GM18507 (cell line): ENCODE data around the gene ZNF862.

ENCODE experiments used
- DNase-seq: peaks from one replicate; pipeline ENCODE4 v3.0.0; 2011; ENCODE audit warnings: low read depth; ENCODE audit not compliant: insufficient read length; ENCODE audit errors: extremely low spot score
- FAIRE-seq: peaks from 2 replicates; lab custom pipeline; 2011; peaks lifted over from hg19 to GRCh38; lab: Jason Lieb, UNC

Gene ZNF862

GRCh38 chr7:149837564-149838223 is 481 bp upstream of the ZNF862 start:
- DNase-seq (no peak), FAIRE-seq (no peak)

- no peak for DNase-seq
These were observed 825 bp downstream of the ZNF862 start for GRCh38 chr7:149838992-149839408.

GRCh38 chr7:149839933-149840332 is 1.8 kb downstream of the ZNF862 start:
- DNase-seq: no peak
- no peak for FAIRE-seq

More at GRCh38 chr7:149838992-149839408, 825 bp downstream of the ZNF862 start:
- FAIRE-seq: no peak

DNA sequence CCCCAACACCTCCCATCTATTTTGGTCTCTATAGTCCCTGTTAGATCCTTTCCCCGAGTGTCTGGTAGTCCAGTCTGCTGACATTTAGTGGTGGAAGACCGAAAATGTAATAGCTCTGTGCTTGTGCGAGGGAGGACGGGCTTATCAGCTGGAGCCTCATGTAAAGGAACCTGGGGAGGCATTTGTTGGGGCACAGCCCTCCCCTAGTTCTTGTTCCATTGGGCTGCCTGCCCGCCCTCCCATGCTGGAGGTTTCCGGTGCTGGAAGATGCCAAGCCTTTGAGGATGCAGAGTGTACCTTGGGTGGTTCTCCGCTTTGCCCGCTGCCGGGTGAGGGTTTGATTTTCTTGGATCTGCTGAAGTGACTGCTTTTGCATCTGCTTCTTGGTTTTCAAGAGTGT is 5.4 kb downstream of the ZNF862 start:
- DNase-seq: no peak
- FAIRE-seq: no peak

DNA sequence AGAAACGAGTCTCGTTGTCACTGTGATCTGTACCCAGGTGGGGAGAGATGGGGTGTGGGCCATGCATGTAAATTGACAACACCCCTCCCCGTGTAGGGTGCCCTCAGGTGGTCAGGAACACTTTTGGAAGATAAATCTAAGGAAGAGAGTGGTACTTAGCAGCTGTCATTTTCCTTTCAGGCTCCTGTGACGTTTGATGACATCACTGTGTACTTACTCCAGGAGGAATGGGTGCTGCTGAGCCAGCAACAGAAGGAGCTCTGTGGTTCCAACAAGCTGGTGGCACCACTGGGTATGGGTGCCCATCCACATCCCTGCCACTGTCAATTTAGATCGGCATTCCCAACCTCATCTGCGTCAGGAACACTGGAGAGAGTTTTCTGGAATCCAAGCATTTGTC is 6.3 kb downstream of the ZNF862 start:
- no peak for FAIRE-seq
- DNase-seq: no peak

- FAIRE-seq: no peak
- no peak for DNase-seq
These were observed 7.2 kb downstream of the ZNF862 start for GRCh38 chr7:149845257-149845980.

- FAIRE-seq: no peak
- no peak for DNase-seq
These were observed 7.8 kb downstream of the ZNF862 start for GRCh38 chr7:149846021-149846420.

DNA sequence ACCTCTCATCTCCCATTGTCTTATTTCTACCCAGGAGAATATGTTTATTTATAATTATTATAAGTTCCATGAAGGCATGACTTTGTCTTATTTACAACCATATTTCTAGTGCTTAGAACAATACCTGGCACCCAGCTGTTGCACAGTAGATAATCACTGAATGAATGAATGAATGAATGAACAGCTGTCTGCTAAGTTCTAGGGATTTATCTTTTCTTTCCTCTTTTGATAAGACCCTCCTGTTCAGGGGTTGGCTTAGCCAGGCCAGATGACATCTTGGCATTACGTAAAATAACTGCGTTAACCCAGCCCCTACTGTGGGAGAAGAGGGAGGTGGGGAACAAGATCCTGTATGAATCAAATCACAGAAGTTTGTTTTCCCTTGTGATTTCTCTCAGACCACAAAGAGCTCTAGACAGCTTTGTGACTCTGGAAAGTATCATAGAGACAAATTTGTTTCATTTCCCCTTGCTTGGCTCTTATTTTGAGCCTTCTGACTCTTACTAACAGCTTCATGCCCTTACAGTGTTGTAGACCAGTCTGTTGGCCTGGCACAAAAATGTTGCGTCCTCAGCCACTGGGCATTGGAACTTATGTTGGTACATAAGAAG is 8.4 kb downstream of the ZNF862 start:
- no peak for FAIRE-seq
- DNase-seq: no peak

DNA sequence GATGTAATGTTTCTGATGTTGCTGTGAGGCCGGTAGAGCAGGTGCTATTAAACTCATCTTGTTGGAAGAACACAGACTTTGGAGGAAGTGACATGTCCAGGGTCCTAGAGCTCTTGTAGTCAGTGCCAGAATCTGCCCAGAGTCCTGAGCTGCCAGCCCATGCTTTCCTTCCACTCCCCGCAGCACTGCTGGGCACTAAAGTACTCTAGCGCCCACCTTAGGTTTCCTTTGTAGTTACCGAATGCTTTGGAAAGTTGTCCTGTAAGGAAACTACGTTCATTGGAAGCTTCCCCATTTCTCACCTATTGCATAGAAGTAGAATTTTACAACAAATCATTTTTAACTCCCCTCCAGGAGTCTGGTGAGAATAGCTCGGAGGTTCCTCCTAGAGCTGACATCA is 11.0 kb downstream of the ZNF862 start:
- FAIRE-seq (no peak), DNase-seq (no peak)

DNA sequence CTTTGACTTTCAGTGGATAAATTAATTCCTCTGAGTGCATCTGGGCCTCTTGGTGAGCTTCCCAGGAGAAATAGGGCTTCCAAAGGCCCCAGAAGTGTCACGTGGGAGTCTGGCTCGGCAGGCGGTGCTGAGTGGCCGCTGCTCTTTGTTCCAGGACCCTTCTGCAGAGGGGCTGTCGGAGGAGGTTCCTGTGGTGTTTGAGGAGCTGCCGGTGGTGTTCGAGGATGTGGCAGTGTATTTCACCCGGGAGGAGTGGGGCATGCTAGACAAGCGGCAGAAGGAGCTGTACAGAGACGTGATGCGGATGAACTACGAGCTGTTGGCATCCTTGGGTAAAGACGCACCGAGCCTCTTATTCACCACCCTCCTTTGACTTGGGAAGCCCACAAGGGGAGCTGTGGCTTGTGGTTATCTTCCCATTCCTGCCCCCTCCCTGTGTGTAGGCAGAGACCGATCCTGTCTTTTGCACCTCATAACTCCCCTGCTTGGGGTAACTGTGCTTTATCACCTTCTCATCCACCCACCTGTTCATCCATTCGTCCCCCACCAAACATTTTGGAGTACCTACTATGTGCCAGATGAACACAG is 11.9 kb downstream of the ZNF862 start:
- FAIRE-seq (no peak), DNase-seq (no peak)

GRCh38 chr7:149850716-149851115 is 12.5 kb downstream of the ZNF862 start:
- FAIRE-seq (no peak), DNase-seq (no peak)

- FAIRE-seq: no peak
These were observed 13.3 kb downstream of the ZNF862 start for GRCh38 chr7:149851449-149851848.

DNA sequence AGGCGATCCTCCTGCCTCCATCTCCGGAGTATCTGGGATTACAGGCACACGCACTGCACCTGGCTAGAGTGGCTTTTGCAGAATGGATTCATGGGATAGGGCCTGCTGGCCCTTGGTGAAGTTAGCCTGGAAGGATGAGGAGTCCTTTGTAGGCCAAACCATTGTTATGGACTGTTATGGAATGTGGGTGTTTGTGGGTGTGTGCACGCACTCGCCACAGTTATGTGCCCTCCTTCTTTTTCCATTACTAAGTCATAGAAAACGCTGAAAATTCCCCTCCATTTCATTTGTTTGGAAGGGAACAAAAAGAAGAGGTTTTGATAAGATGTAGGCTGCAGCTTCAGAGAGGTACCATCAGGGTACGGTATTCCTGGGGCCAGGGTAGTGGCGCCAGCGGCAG is 15.0 kb downstream of the ZNF862 start:
- FAIRE-seq: no peak
- no peak for DNase-seq

More at GRCh38 chr7:149851449-149851848, 13.3 kb downstream of the ZNF862 start:
- no peak for DNase-seq

DNA sequence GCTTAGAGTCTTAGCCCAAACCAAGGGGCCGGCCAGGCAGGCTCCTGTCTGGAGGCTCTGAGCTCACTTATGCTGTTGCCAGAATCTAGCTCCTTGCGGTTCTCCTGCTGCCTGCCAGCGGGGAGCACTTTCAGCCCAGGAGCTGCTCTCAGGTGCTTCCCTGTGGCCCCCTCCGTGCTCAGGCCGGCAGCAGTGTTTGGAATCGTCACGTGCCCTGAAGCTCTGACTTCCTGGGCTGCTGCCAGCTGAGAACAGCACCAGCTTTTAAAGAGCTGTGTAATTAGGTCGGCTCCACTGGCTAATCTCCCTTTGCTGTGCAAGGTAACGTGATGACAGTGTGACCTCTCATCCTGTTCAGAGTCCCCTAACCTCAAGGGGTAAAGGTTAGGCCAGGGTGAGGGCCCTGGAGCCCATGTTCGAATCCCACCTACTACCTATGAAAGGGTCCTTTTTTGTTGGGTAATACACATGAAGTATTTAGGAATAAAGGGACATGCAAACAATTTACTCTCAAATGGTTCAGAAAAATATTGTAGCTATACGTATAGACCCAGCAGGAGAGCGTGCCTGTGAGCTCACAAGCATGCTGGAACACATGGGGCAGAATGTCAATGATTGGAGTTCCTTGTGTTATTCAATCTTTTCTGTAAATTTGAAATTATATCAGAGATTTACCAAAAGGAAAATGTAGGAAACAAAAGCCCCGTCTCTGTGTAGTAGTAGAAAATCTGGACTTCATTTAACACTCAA is 16.6 kb downstream of the ZNF862 start:
- FAIRE-seq: no peak
- DNase-seq: no peak

DNA sequence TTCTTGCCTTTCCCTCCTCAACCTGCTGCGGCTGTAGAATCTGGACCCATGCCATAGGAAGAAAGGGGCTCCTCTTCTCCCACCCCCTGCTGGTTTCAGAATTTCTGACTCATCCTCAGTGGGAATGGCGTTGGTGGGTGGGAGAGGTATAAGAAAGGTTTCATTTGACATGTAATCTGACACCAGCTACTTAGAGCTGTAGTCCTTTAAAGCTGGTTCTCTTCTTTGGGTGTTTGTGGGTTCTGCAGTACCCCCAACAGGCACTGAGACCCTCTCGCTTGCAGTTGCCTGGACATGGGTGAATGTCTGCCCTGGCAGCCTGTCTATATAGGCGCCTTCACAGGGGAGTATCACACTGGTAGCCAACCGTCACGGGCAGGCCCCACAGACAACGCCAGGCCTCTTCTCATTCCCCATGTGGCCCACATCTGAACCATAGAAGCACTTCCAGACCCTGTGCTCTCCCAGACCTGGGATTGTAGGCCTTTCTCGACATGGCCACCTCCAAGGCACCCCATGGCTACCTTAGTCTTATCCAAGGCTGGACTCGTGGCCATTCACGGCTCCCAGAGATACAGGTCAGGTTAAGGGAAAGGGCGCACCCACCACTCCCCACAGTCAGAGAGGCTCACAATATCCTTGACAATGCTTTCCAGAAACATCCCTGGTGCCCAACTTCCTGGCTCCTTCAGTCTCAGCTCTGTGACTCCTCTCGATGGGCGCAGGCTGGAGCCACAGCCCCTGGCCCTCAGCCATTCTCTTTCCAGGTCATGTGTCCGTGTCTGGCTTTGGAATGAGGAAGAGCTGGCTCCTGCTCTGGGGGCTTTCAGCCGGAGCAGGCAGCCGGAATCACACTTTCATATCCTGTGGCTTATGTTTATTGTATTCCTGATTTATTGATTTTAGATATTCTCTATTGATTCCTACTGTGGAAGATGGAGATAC is 17.5 kb downstream of the ZNF862 start:
- FAIRE-seq (no peak), DNase-seq (no peak)

- DNase-seq (no peak), FAIRE-seq (no peak)
These were observed 18.4 kb downstream of the ZNF862 start for GRCh38 chr7:149856583-149856982.

- no peak for FAIRE-seq
These were observed 21.2 kb downstream of the ZNF862 start for GRCh38 chr7:149859369-149859768.

GRCh38 chr7:149859876-149860275 is 21.7 kb downstream of the ZNF862 start:
- FAIRE-seq (no peak), DNase-seq (no peak)

More at GRCh38 chr7:149859369-149859768, 21.2 kb downstream of the ZNF862 start:
- DNase-seq: no peak
